ENCODE results near the gene HMCN1.
A peak's percentile ranks its signal among the peaks of the same experiment; 100 is the strongest.
"Not testable (repeated sequence)": the region's sequence is repeated elsewhere in the genome, so short reads cannot be mapped to it uniquely, and the experiment has no call there.

The HMCN1 gene

GRCh38 chr1:185850366-185850765 lies 116.2 kb downstream of the HMCN1 start:
- no peak for DNase-seq (ENCODE audit: low read depth, low spot score)

GRCh38 chr1:185853739-185854138 lies 119.5 kb downstream of the HMCN1 start:
- DNase-seq (ENCODE audit: low read depth, low spot score): no peak

- no peak for DNase-seq (ENCODE audit: low read depth, low spot score)
Measured at GRCh38 chr1:185856482-185856881, 122.3 kb downstream of the HMCN1 start.

GRCh38 chr1:185857442-185857841 lies 123.3 kb downstream of the HMCN1 start:
- no peak for DNase-seq (ENCODE audit: low read depth, low spot score)

- DNase-seq (ENCODE audit: low read depth, low spot score): no peak
Measured at GRCh38 chr1:185860311-185860710, 126.1 kb downstream of the HMCN1 start.

GRCh38 chr1:185860859-185861258 lies 126.7 kb downstream of the HMCN1 start:
- no peak for DNase-seq (ENCODE audit: low read depth, low spot score)

GRCh38 chr1:185861630-185862029 lies 127.4 kb downstream of the HMCN1 start:
- DNase-seq (ENCODE audit: low read depth, low spot score): no peak

- no peak for DNase-seq (ENCODE audit: low read depth, low spot score)
Measured at GRCh38 chr1:185862235-185862634, 128.0 kb downstream of the HMCN1 start.

- no peak for DNase-seq (ENCODE audit: low read depth, low spot score)
Measured at GRCh38 chr1:185864331-185864730, 130.1 kb downstream of the HMCN1 start.

- peak; percentile 32 for DNase-seq (ENCODE audit: low read depth, low spot score)
Measured at GRCh38 chr1:185864889-185865517, 130.8 kb downstream of the HMCN1 start.

GRCh38 chr1:185869590-185869989 lies 135.4 kb downstream of the HMCN1 start:
- DNase-seq (ENCODE audit: low read depth, low spot score): no peak

GRCh38 chr1:185871627-185872150 lies 137.5 kb downstream of the HMCN1 start:
- DNase-seq (ENCODE audit: low read depth, low spot score): no peak

- no peak for DNase-seq (ENCODE audit: low read depth, low spot score)
Measured at GRCh38 chr1:185874246-185874645, 140.1 kb downstream of the HMCN1 start.

GRCh38 chr1:185880330-185880729 lies 146.1 kb downstream of the HMCN1 start:
- DNase-seq (ENCODE audit: low read depth, low spot score): no peak

GRCh38 chr1:185880779-185881333 lies 146.7 kb downstream of the HMCN1 start:
- no peak for DNase-seq (ENCODE audit: low read depth, low spot score)

GRCh38 chr1:185886046-185886445 lies 151.9 kb downstream of the HMCN1 start:
- DNase-seq (ENCODE audit: low read depth, low spot score): no peak

GRCh38 chr1:185886671-185887070 lies 152.5 kb downstream of the HMCN1 start:
- no peak for DNase-seq (ENCODE audit: low read depth, low spot score)

- DNase-seq (ENCODE audit: low read depth, low spot score): not testable (repeated sequence)
Measured at GRCh38 chr1:185892831-185893403, 158.7 kb downstream of the HMCN1 start.

- no peak for DNase-seq (ENCODE audit: low read depth, low spot score)
Measured at GRCh38 chr1:185894791-185895190, 160.6 kb downstream of the HMCN1 start.

- no peak for DNase-seq (ENCODE audit: low read depth, low spot score)
Measured at GRCh38 chr1:185895208-185895900, 161.2 kb downstream of the HMCN1 start.

- no peak for DNase-seq (ENCODE audit: low read depth, low spot score)
Measured at GRCh38 chr1:185896863-185897262, 162.7 kb downstream of the HMCN1 start.

GRCh38 chr1:185906186-185906585 lies 172.0 kb downstream of the HMCN1 start:
- DNase-seq (ENCODE audit: low read depth, low spot score): no peak

- DNase-seq (ENCODE audit: low read depth, low spot score): no peak
Measured at GRCh38 chr1:185907246-185907645, 173.1 kb downstream of the HMCN1 start.

Data from brain pericyte (primary cell).